Activated T-helper 1 cell treated with anti-CD3 and anti-CD28 coated beads, Interleukin-12 subunit alpha, Interleukin-12 subunit beta, Interleukin-2, Interleukin-4 antibody, amounts not matched to agents 30 ng/mL and 10 ng/mL and 1 ng/mL, durations not matched to agents 14 hours and 24 hours and 36 hours (primary cell): ENCODE measurements around the gene C1orf167. TPM values are rescaled to one million over a fixed set of nuclear protein-coding genes. Genes with fewer than 3 reads are reported as not detected.
"Not testable (repeated sequence)": the region's sequence is repeated elsewhere in the genome, so short reads cannot be mapped to it uniquely, and the experiment has no call there.

ENCODE experiments used
- DNase-seq: peaks from one replicate; pipeline ENCODE4 v3.0.0; 2021; ENCODE audit warnings: low spot score
- H3K27ac Mint-ChIP-seq: one replicate; pipeline ENCODE4 v1.8.0; 2021; ENCODE audit warnings: mild to moderate bottlenecking, mixed read lengths
- H3K27me3 Mint-ChIP-seq: one replicate; pipeline ENCODE4 v1.8.0; 2022; ENCODE audit warnings: mild to moderate bottlenecking, moderate library complexity, mixed read lengths; ENCODE audit not compliant: insufficient read depth
- H3K36me3 Mint-ChIP-seq: one replicate; pipeline ENCODE4 v1.8.0; 2021; ENCODE audit warnings: low read depth, mixed read lengths
- H3K4me1 Mint-ChIP-seq: one replicate; pipeline ENCODE4 v1.8.0; 2021; ENCODE audit warnings: low read depth, mixed read lengths
- H3K4me3 Mint-ChIP-seq: one replicate; pipeline ENCODE4 v1.8.0; 2021; ENCODE audit warnings: mild to moderate bottlenecking, moderate library complexity, mixed read lengths
- H3K9me3 Mint-ChIP-seq: one replicate; pipeline ENCODE4 v1.8.0; 2021; ENCODE audit warnings: mixed read lengths
- intact Hi-C: fragments of 100-400 bp; cut with micrococcal nuclease; formaldehyde crosslinking; loops from one replicate; pipeline ENCODE4 v1.15.1; 2024
- total RNA-seq: library from RNA; stranded (reverse); gene quantifications from 2 replicates; pipeline ENCODE4 v1.2.3, GENCODE V29; 2022

The C1orf167 gene
- total RNA-seq, 1 donor from 2014 or later = not detected

GRCh38 chr1:11795238-11795890 is 33.4 kb downstream of the C1orf167 start:
- no peaks in the 10 kb centered on the region for H3K27me3 Mint-ChIP-seq
- intact Hi-C loops = no loop called here
- peaks cover 32% of the 10 kb centered on the region for H3K36me3 Mint-ChIP-seq
- no peak for DNase-seq
- no peak overlapping the region for H3K4me3 Mint-ChIP-seq
- no peaks in the 10 kb centered on the region for H3K4me1 Mint-ChIP-seq
- H3K9me3 Mint-ChIP-seq = no peaks in the 10 kb centered on the region
- no peak overlapping the region for H3K27ac Mint-ChIP-seq

GRCh38 chr1:11796036-11796828 is 34.2 kb downstream of the C1orf167 start:
- no peaks in the 10 kb centered on the region for H3K4me1 Mint-ChIP-seq
- no peak overlapping the region for H3K27ac Mint-ChIP-seq
- no peak for DNase-seq
- no peak overlapping the region for H3K4me3 Mint-ChIP-seq
- no peaks in the 10 kb centered on the region for H3K27me3 Mint-ChIP-seq
- H3K9me3 Mint-ChIP-seq = no peaks in the 10 kb centered on the region
- intact Hi-C loops = no loop called here
- H3K36me3 Mint-ChIP-seq = peaks cover 34% of the 10 kb centered on the region

GRCh38 chr1:11797525-11798216 is 35.7 kb downstream of the C1orf167 start:
- H3K27ac Mint-ChIP-seq = no peak overlapping the region
- H3K36me3 Mint-ChIP-seq = peaks cover 23% of the 10 kb centered on the region
- peaks cover 9% of the 10 kb centered on the region for H3K4me1 Mint-ChIP-seq
- H3K4me3 Mint-ChIP-seq = no peak overlapping the region
- no peaks in the 10 kb centered on the region for H3K9me3 Mint-ChIP-seq
- intact Hi-C loops = no loop called here
- no peaks in the 10 kb centered on the region for H3K27me3 Mint-ChIP-seq
- no peak for DNase-seq

- H3K36me3 Mint-ChIP-seq = peaks cover 26% of the 10 kb centered on the region
- H3K4me1 Mint-ChIP-seq = peaks cover 23% of the 10 kb centered on the region
- H3K27ac Mint-ChIP-seq = no peak overlapping the region
- no peak for DNase-seq
- no peaks in the 10 kb centered on the region for H3K9me3 Mint-ChIP-seq
- no peak overlapping the region for H3K4me3 Mint-ChIP-seq
- H3K27me3 Mint-ChIP-seq = no peaks in the 10 kb centered on the region
- intact Hi-C loops = no loop called here
Observed at GRCh38 chr1:11799099-11799498, 37.1 kb downstream of the C1orf167 start.

GRCh38 chr1:11799896-11800295 is 37.9 kb downstream of the C1orf167 start:
- H3K27me3 Mint-ChIP-seq = no peaks in the 10 kb centered on the region
- no peak overlapping the region for H3K27ac Mint-ChIP-seq
- H3K4me3 Mint-ChIP-seq = no peak overlapping the region
- no peaks in the 10 kb centered on the region for H3K9me3 Mint-ChIP-seq
- DNase-seq = no peak
- intact Hi-C loops = loop anchor here (10.0 kb wide), 1 partner anchor 365 kb away; the partner anchor contains the start of gene TNFRSF1B
- H3K4me1 Mint-ChIP-seq = peaks cover 31% of the 10 kb centered on the region
- peaks cover 21% of the 10 kb centered on the region for H3K36me3 Mint-ChIP-seq

- Mint-ChIP-seq H3K27me3 (no peaks in the 10 kb centered on the region), H3K4me1 (peaks cover 33% of the 10 kb centered on the region), H3K9me3 (no peaks in the 10 kb centered on the region), H3K36me3 (peaks cover 19% of the 10 kb centered on the region), H3K27ac (no peak overlapping the region), H3K4me3 (no peak overlapping the region)
- DNase-seq = no peak
- intact Hi-C loops = loop anchor here (10.0 kb wide), 1 partner anchor 364 kb away; the partner anchor contains the start of gene TNFRSF1B
Observed at GRCh38 chr1:11800391-11800755, 38.4 kb downstream of the C1orf167 start.

GRCh38 chr1:11800756-11801433 is 38.9 kb downstream of the C1orf167 start:
- peaks cover 34% of the 10 kb centered on the region for H3K4me1 Mint-ChIP-seq
- H3K27ac Mint-ChIP-seq = no peak overlapping the region
- intact Hi-C loops = loop anchor here (10.0 kb wide), 1 partner anchor 364 kb away; the partner anchor contains the start of gene TNFRSF1B
- DNase-seq = no peak
- H3K4me3 Mint-ChIP-seq = no peak overlapping the region
- no peaks in the 10 kb centered on the region for H3K9me3 Mint-ChIP-seq
- H3K36me3 Mint-ChIP-seq = peaks cover 18% of the 10 kb centered on the region
- H3K27me3 Mint-ChIP-seq = peaks cover under 1% of the 10 kb centered on the region

- peak; percentile 9 for DNase-seq
- H3K4me3 Mint-ChIP-seq = peak overlapping the region; percentile 99
- H3K9me3 Mint-ChIP-seq = no peaks in the 10 kb centered on the region
- intact Hi-C loops = loop anchor here (2.0 to 10.0 kb wide), 2 partner anchors 362 to 530 kb away; partner anchors contain the start of genes TNFRSF1B and UBIAD1
- peaks cover 50% of the 10 kb centered on the region for H3K4me1 Mint-ChIP-seq
- H3K27ac Mint-ChIP-seq = peak overlapping the region; percentile 68
- peaks cover 2% of the 10 kb centered on the region for H3K27me3 Mint-ChIP-seq
- H3K36me3 Mint-ChIP-seq = peaks cover 20% of the 10 kb centered on the region
Observed at GRCh38 chr1:11802616-11802972, 40.6 kb downstream of the C1orf167 start.

- Mint-ChIP-seq H3K9me3 (no peaks in the 10 kb centered on the region), H3K4me1 (peaks cover 56% of the 10 kb centered on the region)
- DNase-seq = peak; percentile 82
Observed at GRCh38 chr1:11802973-11803885, 41.2 kb downstream of the C1orf167 start.

GRCh38 chr1:11803924-11804665 is 42.1 kb downstream of the C1orf167 start:
- Mint-ChIP-seq H3K36me3 (peaks cover 26% of the 10 kb centered on the region), H3K4me3 (peak overlapping the region; percentile 99), H3K27ac (peak overlapping the region; percentile 72), H3K4me1 (peaks cover 62% of the 10 kb centered on the region)
- H3K9me3 Mint-ChIP-seq, H3K27me3 Mint-ChIP-seq, DNase-seq: not testable (repeated sequence)
- intact Hi-C loops = loop anchor here (2.0 to 10.0 kb wide), 2 partner anchors 361 to 531 kb away; partner anchors contain the start of genes TNFRSF1B and UBIAD1

More at GRCh38 chr1:11802973-11803885, 41.2 kb downstream of the C1orf167 start:
- Mint-ChIP-seq H3K27me3 (peaks cover 2% of the 10 kb centered on the region), H3K4me3 (peak overlapping the region; percentile 99), H3K27ac (peak overlapping the region; percentile 87), H3K36me3 (peaks cover 23% of the 10 kb centered on the region)
- intact Hi-C loops = loop anchor here (2.0 to 10.0 kb wide), 2 partner anchors 362 to 530 kb away; partner anchors contain the start of genes TNFRSF1B and UBIAD1
